Trophoblast cell (in vitro differentiated cells and primary cell): ENCODE data around the gene WDR36. TPM values are rescaled to one million over a fixed set of nuclear protein-coding genes. Genes with fewer than 3 reads are reported as not detected.
A peak's percentile ranks its signal among the peaks of the same experiment; 100 is the strongest.

ENCODE experiments used
- DNase-seq, 2 donors: peaks; one replicate each; pipeline ENCODE4 v3.0.0-alpha.2; 2016
- H2AFZ ChIP-seq: 2 replicates; pipeline ENCODE4 v1.6.1; 2013; ENCODE audit warnings: low read length, moderate library complexity, mild to moderate bottlenecking; ENCODE audit not compliant: insufficient read depth, poor library complexity
- H2AK5ac ChIP-seq: 2 replicates; pipeline ENCODE4 v1.6.1; 2013; ENCODE audit warnings: mild to moderate bottlenecking, low read length
- H2BK120ac ChIP-seq: 2 replicates; pipeline ENCODE4 v1.6.1; 2013; ENCODE audit warnings: low read length, mild to moderate bottlenecking, moderate library complexity; ENCODE audit not compliant: insufficient read depth, poor library complexity
- H2BK12ac ChIP-seq: 2 replicates; pipeline ENCODE4 v1.6.1; 2013; ENCODE audit warnings: mild to moderate bottlenecking, low read length, moderate library complexity
- H2BK5ac ChIP-seq: 2 replicates; pipeline ENCODE4 v1.6.1; 2013; ENCODE audit warnings: low read length, low read depth, moderate library complexity, mild to moderate bottlenecking; ENCODE audit not compliant: poor library complexity
- H3K14ac ChIP-seq: 2 replicates; pipeline ENCODE4 v1.6.1; 2013; ENCODE audit warnings: mild to moderate bottlenecking, low read length
- H3K18ac ChIP-seq: 2 replicates; pipeline ENCODE4 v1.6.1; 2013; ENCODE audit warnings: mild to moderate bottlenecking, low read length
- H3K23ac ChIP-seq: 2 replicates; pipeline ENCODE4 v1.6.1; 2013; ENCODE audit warnings: low read length
- H3K27ac ChIP-seq: 2 replicates; pipeline ENCODE4 v1.5.1; 2013; ENCODE audit warnings: low read depth, mild to moderate bottlenecking, inconsistent platforms, low read length, moderate library complexity
- H3K27me3 ChIP-seq: 2 replicates; pipeline ENCODE4 v1.6.1; 2013; ENCODE audit warnings: inconsistent platforms, mild to moderate bottlenecking, low read length, moderate library complexity; ENCODE audit not compliant: insufficient read depth
- H3K36me3 ChIP-seq, 2 experiments: 1 replicate in 1 of 2; 2 replicates in 1 of 2; pipeline ENCODE4 v1.6.1; 2013; ENCODE audit warnings: low read length in 2 of 2, mild to moderate bottlenecking in 2 of 2, moderate library complexity in 1 of 2; ENCODE audit not compliant: insufficient read depth in 2 of 2, control insufficient read depth in 1 of 2
- H3K4ac ChIP-seq: 2 replicates; pipeline ENCODE4 v1.6.1; 2013; ENCODE audit warnings: low read depth, mild to moderate bottlenecking, low read length, moderate library complexity
- H3K4me1 ChIP-seq, 2 experiments: 1 replicate in 1 of 2; 2 replicates in 1 of 2; pipeline ENCODE4 v1.6.1; 2013; ENCODE audit warnings: low read length in 2 of 2, mild to moderate bottlenecking in 2 of 2, moderate library complexity in 1 of 2; ENCODE audit not compliant: insufficient read depth in 2 of 2, control insufficient read depth in 1 of 2
- H3K4me2 ChIP-seq: 2 replicates; pipeline ENCODE4 v1.6.1; 2013; ENCODE audit warnings: inconsistent platforms, mild to moderate bottlenecking, low read length, moderate library complexity
- H3K4me3 ChIP-seq: 2 replicates; pipeline ENCODE4 v1.5.1; 2013; ENCODE audit warnings: mild to moderate bottlenecking, low read depth, low read length, inconsistent platforms
- H3K79me1 ChIP-seq: one replicate; pipeline ENCODE4 v1.6.1; 2013; ENCODE audit warnings: low read length
- H3K79me2 ChIP-seq: 2 replicates; pipeline ENCODE4 v1.6.1; 2013; ENCODE audit warnings: low read length, mild to moderate bottlenecking; ENCODE audit not compliant: control insufficient read depth, insufficient read depth, poor library complexity
- H3K9ac ChIP-seq: 2 replicates; pipeline ENCODE4 v1.6.1; 2013; ENCODE audit warnings: mild to moderate bottlenecking, low read length
- H3K9me3 ChIP-seq: 2 replicates; pipeline ENCODE4 v1.6.1; 2013; ENCODE audit warnings: low read depth, mild to moderate bottlenecking, control low read depth, inconsistent platforms, low read length; ENCODE audit not compliant: insufficient read depth
- H4K12ac ChIP-seq: 2 replicates; pipeline ENCODE4 v1.6.1; 2013; ENCODE audit warnings: low read depth, mild to moderate bottlenecking, low read length, moderate library complexity
- H4K8ac ChIP-seq: 2 replicates; pipeline ENCODE4 v1.6.1; 2013; ENCODE audit warnings: low read depth, mild to moderate bottlenecking, low read length, moderate library complexity
- H4K91ac ChIP-seq: one replicate; pipeline ENCODE4 v1.6.1; 2013; ENCODE audit warnings: low read depth, mild to moderate bottlenecking, low read length, moderate library complexity
- whole genome bisulfite sequencing: extraction: QIAGEN DNeasy Blood & Tissue Kit; methylation state at CpG from one replicate; pipeline ENCODE4 v1.1.7; 2013; ENCODE audit warnings: missing lambda C conversion rate; ENCODE audit not compliant: insufficient read length, insufficient coverage; ENCODE audit errors: extremely low coverage; 5-methylcytosine and 5-hydroxymethylcytosine counted together
- polyA plus RNA-seq: library from polyadenylated mRNA; stranded (reverse); fragments of 200-250 nt; gene quantifications from 2 replicates; pipeline ENCODE4 v1.2.3, GENCODE V29; 2013

The WDR36 gene
- polyA plus RNA-seq: 14.0 and 15.5 TPM in 2 replicates

DNA sequence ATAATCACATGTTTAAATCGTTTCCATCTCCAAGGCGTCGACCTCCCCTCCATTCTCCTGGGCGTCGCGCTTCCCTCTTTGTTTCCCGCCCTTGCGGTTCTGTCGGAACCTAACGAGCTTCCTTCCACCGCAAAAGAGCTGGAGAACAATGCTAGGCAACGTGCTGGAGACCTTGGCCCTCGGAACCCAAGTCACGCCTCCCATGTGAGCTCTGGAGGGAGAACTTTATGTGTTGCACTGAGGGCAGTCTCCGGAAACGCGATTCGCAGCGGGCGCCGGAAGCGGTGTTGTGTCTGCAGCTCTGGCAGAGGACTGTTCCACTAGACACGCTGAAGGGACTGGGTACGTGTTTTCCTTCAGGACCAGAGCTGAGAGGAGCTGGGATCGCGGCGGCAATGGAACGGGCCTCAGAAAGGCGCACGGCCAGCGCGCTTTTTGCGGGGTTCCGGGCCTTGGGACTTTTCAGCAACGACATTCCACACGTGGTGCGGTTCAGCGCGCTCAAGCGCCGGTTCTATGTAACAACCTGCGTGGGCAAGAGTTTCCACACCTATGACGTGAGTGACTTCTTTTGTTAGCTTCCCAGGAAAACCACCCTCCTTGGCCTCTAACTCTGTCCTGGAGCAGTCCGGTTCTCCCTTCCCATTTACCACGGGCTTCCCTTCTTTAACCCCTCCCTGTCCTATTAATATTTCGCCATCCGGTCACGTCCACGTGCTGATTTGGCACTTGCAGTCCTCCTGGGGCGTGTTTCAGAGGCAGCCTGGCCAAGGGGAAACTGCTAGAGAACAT, at the start of gene WDR36:
Gene WDR36, plus strand, starts transcription at position 287 of the 792 bp plus-strand sequence. Its CDS starts 109 bp downstream, at position 396.
- Histone ChIP-seq H3K4ac (peak within 1 kb of the TSS; percentile 60), H3K27me3 (no peaks in the 10 kb centered on the region), H4K12ac (peak within 1 kb of the TSS; percentile 91), H3K79me2 (peaks cover 5% of the 10 kb centered on the region), H3K9ac (peak within 1 kb of the TSS; percentile 84), H3K23ac (no peak within 1 kb of the TSS), H3K4me1 (no peaks in the 10 kb centered on the region), H2BK12ac (no peak within 1 kb of the TSS), H3K14ac (peak within 1 kb of the TSS; percentile 83), H2AFZ (peak within 1 kb of the TSS; percentile 82), H2AK5ac (no peak within 1 kb of the TSS), H2BK120ac (peak within 1 kb of the TSS; percentile 52), H3K27ac (peak within 1 kb of the TSS; percentile 37), H3K36me3 (no peaks in the 10 kb centered on the region), H3K79me1 (peaks cover 4% of the 10 kb centered on the region), H3K9me3 (no peaks in the 10 kb centered on the region), H4K91ac (peak within 1 kb of the TSS; percentile 81), H2BK5ac (peak within 1 kb of the TSS; percentile 34), H3K4me3 (peak within 1 kb of the TSS; percentile 95), H3K18ac (peak within 1 kb of the TSS; percentile 65), H3K4me2 (peak within 1 kb of the TSS; percentile 77), H4K8ac (peak within 1 kb of the TSS; percentile 98)
- no CpG with 5 or more reads among the region's 50 CpGs for WGBS
- DNase-seq: peak; percentile 83 to 98

DNA sequence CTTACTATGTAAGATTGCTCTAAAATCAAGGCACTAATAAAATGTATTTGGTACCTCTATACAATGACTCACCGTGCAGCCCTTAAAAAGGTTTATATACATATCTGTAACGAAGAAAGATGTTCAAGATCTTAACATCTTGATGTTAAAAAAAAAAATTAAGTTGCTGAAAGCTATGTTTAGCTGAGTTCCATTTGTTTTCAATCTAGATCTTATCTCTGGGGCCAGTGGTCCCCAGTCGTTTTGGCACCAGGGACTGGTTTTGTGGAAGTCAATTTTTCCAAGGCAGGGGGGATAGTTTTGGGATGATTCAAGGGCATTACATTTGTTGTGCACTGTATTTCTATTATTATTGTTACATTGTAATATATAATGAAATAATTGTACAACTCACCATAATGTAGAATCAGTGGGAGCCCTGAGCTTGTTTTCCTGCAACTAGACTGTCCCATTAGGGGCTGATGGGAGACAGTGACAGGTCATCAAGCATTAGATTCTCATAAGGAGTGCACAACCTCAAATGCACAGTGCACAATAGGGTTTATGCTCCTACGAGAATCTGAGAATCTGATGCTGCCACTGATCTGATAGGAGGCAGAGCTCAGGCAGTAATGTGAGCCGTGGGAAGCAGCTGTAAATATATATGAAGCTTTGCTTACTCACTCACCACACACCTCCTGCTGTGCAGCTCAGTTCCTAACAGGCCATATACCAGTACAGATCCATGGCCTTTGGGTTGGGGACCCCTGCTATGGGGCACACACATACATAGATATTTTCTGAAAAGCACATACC, 48.2 kb upstream of the WDR36 start:
- Histone ChIP-seq H2AK5ac (no peak overlapping the region), H2BK5ac (no peak overlapping the region), H2BK120ac (no peak overlapping the region), H3K4me1 (peaks cover 0 to 2% of the 10 kb centered on the region in 2 experiments), H2BK12ac (no peak overlapping the region), H4K91ac (no peak overlapping the region), H2AFZ (no peak overlapping the region), H3K9ac (no peak overlapping the region), H4K12ac (no peak overlapping the region), H3K23ac (no peak overlapping the region), H3K9me3 (no peaks in the 10 kb centered on the region), H3K36me3 (no peaks in the 10 kb centered on the region), H3K27ac (no peak overlapping the region), H3K79me2 (no peaks in the 10 kb centered on the region), H3K14ac (no peak overlapping the region), H3K4me2 (no peak overlapping the region), H3K27me3 (no peaks in the 10 kb centered on the region), H3K4ac (no peak overlapping the region), H3K18ac (no peak overlapping the region), H3K4me3 (no peak overlapping the region), H3K79me1 (no peaks in the 10 kb centered on the region), H4K8ac (no peak overlapping the region)
- no peak for DNase-seq
- WGBS: no CpG with 5 or more reads among the region's 5 CpGs

DNA sequence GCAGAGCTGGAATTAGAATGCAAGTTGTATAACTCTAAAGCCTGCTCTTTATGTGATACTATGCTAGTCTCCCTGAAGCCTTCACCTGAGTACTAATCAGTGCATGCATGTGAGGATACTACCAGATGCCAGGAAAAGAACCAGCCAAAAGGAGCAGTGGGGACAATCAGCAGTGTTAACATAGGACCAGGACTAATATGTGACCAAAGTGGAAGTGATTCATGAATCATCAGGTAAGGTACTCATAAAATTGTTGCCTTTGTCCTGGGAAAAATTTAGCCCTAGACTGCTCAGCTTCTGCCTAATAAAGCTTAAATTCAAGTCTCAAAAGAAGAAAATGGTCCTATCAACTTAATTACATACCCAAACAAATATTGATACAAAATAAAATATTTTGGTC, 34.1 kb upstream of the WDR36 start:
- no peak overlapping the region for H3K4me2 ChIP-seq

DNA sequence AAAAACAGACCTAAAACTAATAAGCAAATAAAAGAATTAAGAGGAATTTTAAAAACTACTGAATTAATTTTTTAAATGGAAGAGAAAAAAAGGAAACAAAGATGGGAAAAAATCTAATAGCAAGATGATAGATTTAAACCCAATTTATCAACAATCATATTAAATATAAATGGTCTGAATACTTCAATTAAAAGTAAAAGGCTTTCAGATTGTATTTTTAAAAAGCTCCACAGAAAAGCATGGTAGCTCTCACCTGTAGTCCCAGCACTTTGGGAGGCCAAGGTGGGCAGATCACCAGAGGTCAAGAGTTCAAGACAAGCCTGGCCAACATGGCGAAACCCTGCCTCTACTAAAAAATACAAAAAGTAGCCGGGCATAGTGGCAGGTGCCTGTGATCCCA, 32.0 kb upstream of the WDR36 start:
- Histone ChIP-seq H3K23ac (no peak overlapping the region), H3K18ac (no peak overlapping the region), H2AK5ac (no peak overlapping the region), H3K79me2 (no peaks in the 10 kb centered on the region), H3K4me2 (no peak overlapping the region), H3K14ac (no peak overlapping the region), H3K79me1 (no peaks in the 10 kb centered on the region), H2BK120ac (no peak overlapping the region), H3K9ac (no peak overlapping the region), H3K27me3 (no peaks in the 10 kb centered on the region), H2AFZ (no peak overlapping the region), H3K36me3 (no peaks in the 10 kb centered on the region), H4K91ac (no peak overlapping the region), H3K4me3 (no peak overlapping the region), H2BK12ac (no peak overlapping the region), H3K4ac (no peak overlapping the region), H4K8ac (no peak overlapping the region), H4K12ac (no peak overlapping the region), H3K27ac (no peak overlapping the region), H3K4me1 (no peaks in the 10 kb centered on the region), H3K9me3 (no peaks in the 10 kb centered on the region), H2BK5ac (no peak overlapping the region)
- no peak for DNase-seq
- WGBS: no CpG with 5 or more reads among the region's 2 CpGs

More for the DNA sequence above, 34.1 kb upstream of the WDR36 start:
- H2AFZ ChIP-seq: no peak overlapping the region
- H3K23ac ChIP-seq: no peak overlapping the region
- H3K79me1 ChIP-seq: no peaks in the 10 kb centered on the region
- no peak overlapping the region for H4K12ac ChIP-seq
- DNase-seq: no peak
- H3K36me3 ChIP-seq: no peaks in the 10 kb centered on the region
- H2AK5ac ChIP-seq: no peak overlapping the region
- no peaks in the 10 kb centered on the region for H3K79me2 ChIP-seq
- no peak overlapping the region for H3K18ac ChIP-seq
- no peak overlapping the region for H4K8ac ChIP-seq
- H4K91ac ChIP-seq: no peak overlapping the region
- no peaks in the 10 kb centered on the region for H3K27me3 ChIP-seq
- no peak overlapping the region for H3K27ac ChIP-seq
- H3K9me3 ChIP-seq: no peaks in the 10 kb centered on the region
- no peak overlapping the region for H2BK120ac ChIP-seq
- H2BK5ac ChIP-seq: no peak overlapping the region
- no peak overlapping the region for H2BK12ac ChIP-seq
- no peak overlapping the region for H3K4ac ChIP-seq
- no peaks in the 10 kb centered on the region for H3K4me1 ChIP-seq
- no peak overlapping the region for H3K4me3 ChIP-seq
- H3K14ac ChIP-seq: no peak overlapping the region
- H3K9ac ChIP-seq: no peak overlapping the region
